Measurements from ENCODE around the gene NUPR1. TPM values are rescaled to one million over a fixed set of nuclear protein-coding genes. Genes with fewer than 3 reads are reported as not detected.

Gene NUPR1
- total and polyA plus RNA-seq, 8 donors = 4.2 to 251 (median 74.9) TPM

DNA sequence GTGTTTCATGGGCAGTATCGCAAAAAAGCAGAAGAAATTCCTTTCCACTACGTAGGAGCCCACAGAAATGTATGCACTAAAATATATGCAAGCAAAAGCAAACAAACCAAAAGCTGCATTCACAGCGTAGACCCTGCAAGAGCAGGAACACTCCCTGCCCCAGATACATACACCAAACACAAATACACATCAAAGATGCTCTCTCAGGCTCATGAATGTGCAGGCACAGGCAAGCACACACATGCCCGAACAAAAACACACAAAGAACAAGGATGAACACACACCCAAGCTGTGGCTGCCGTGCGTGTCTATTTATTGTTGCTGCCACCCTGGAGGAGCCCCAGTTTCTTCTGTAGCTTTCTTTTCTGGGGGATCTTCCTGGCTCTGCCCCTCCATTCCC lies 1.7 kb downstream of the NUPR1 start:
- peaks cover 0 to 34% (median 13%) of the 10 kb centered on the region in 4 donors for H3K36me3 ChIP-seq
- H3K27me3 ChIP-seq = no peaks in the 10 kb centered on the region
- TF ChIP-seq, protein P1, sequence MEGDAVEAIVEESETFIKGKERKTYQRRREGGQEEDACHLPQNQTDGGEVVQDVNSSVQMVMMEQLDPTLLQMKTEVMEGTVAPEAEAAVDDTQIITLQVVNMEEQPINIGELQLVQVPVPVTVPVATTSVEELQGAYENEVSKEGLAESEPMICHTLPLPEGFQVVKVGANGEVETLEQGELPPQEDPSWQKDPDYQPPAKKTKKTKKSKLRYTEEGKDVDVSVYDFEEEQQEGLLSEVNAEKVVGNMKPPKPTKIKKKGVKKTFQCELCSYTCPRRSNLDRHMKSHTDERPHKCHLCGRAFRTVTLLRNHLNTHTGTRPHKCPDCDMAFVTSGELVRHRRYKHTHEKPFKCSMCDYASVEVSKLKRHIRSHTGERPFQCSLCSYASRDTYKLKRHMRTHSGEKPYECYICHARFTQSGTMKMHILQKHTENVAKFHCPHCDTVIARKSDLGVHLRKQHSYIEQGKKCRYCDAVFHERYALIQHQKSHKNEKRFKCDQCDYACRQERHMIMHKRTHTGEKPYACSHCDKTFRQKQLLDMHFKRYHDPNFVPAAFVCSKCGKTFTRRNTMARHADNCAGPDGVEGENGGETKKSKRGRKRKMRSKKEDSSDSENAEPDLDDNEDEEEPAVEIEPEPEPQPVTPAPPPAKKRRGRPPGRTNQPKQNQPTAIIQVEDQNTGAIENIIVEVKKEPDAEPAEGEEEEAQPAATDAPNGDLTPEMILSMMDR (IDR thresholded peaks at IDR 0.05) = no peak
- TF ChIP-seq POLR2AphosphoS5 (IDR thresholded peaks at IDR 0.05) (no peak), POLR2A (IDR thresholded peaks at IDR 0.05) (no peak), EP300 (IDR thresholded peaks at IDR 0.05) (no peak)
- peaks cover 37 to 85% (median 60%) of the 10 kb centered on the region in 4 donors for H3K4me1 ChIP-seq
- intact Hi-C loops (cut with DNase I; ENCODE audit: low total_unique reads) = no loop called here
- DNase-seq = no peak
- H3K4me3 ChIP-seq = peak overlapping the region; percentile 45 to 71 (median 52)
- no peaks in the 10 kb centered on the region for H3K9me3 ChIP-seq
- peak overlapping the region; percentile 22 to 95 (median 92) for H3K27ac ChIP-seq
- WGBS, 5 donors = 35 to 66% (median 61%) methylated on average over 6 of the region's 6 CpGs

DNA sequence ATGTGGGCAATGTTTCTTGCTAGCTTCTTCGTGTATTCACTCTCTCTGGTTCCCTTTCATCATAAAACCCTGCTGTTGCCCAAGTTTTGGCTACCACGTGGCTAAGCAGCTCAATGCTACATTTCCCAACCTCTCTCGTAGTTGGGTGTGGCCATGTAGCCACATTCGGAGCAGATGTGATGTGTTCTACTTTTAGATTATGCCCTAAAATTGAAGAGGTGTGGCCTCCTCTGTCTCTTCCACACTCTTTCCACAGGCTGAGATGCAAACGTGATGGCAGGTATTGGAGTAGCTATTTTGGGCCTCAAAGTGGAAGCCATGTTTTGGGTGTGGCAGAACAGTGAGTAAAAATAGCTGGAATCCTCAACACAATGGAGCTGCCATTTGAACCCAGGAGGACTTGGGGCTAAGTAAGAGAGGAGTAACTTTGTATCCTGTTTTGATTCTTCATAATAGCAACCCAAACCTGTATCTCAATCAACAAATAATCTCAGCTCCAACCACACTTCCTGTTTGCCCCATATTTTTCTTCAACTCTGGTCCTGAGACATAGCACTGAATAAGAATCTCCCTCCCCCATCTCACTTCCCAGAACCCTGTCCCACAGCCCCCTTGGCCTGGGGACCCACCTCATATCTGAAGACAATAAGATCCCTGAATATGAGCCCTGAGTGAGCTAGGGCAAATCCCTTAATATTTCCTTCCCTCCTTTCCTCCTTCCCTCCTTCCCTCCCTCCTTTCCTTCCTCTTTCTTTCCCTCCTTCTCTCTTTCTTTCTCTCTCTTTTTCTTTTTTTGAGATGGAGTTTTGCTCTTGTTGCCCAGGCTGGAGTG lies 4.0 kb downstream of the NUPR1 start:
- Histone ChIP-seq H3K4me1 (peaks cover 39 to 80% (median 58%) of the 10 kb centered on the region in 4 donors), H3K4me3 (no peak overlapping the region), H3K27ac (peak overlapping the region in 4 of 5 donors; percentile 25 to 93 (median 76)), H3K36me3 (peaks cover 0 to 34% (median 13%) of the 10 kb centered on the region in 4 donors), H3K27me3 (no peaks in the 10 kb centered on the region), H3K9me3 (no peaks in the 10 kb centered on the region)
- 52 to 77% (median 71%) methylated on average over 5 of the region's 5 CpGs for WGBS, 5 donors
- peak in 1 of 2 donors; percentile 47 for DNase-seq
- intact Hi-C loops (cut with DNase I; ENCODE audit: low total_unique reads) = no loop called here
- TF ChIP-seq POLR2A (IDR thresholded peaks at IDR 0.05) (no peak), POLR2AphosphoS5 (IDR thresholded peaks at IDR 0.05) (peak; percentile 17 to 40 (median 24))

DNA sequence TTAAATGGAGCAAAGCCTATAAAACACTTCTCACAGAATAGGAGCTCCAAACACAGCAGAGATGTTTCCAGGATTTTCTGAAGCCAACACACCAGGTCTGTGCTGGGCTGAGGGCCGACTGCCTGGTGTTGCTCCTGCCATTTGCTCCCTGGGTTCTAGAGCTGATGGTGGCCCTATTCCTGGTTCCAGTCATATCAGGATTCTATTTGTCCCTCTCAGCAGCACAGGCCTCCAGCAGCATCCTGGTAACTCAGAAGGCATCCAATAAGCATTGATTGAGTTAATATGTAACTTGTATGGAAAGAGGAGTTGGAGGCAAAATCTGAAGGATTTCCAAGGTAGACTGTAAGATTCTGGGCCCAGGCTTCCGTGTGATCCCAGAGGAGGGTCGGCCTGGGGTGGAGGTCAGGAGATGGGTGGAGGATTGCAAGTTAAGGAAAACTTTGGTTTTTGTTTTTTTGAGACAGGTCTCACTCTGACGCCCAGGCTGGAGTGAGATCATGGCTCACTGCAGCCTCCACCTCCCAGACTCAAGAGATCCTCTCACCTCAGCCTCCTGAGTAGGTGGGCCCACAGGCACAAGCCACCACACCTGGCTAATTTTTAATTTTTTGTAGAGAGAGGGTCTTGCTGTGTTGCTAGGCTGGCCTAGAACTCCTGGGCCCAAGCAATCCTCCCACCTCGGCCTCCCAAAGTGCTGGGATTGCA lies 5.7 kb downstream of the NUPR1 start:
- intact Hi-C loops (cut with DNase I; ENCODE audit: low total_unique reads) = no loop called here
- H3K4me1 ChIP-seq = peaks cover 32 to 74% (median 52%) of the 10 kb centered on the region in 4 donors
- DNase-seq = no peak
- peak overlapping the region; percentile 71 to 93 (median 78) for H3K27ac ChIP-seq
- H3K4me3 ChIP-seq = no peak overlapping the region
- H3K9me3 ChIP-seq = no peaks in the 10 kb centered on the region
- WGBS, 5 donors = 68 to 84% (median 74%) methylated on average over 5 of the region's 5 CpGs
- TF ChIP-seq POLR2AphosphoS5 (IDR thresholded peaks at IDR 0.05) = no peak
- TF ChIP-seq, protein P1 (IDR thresholded peaks at IDR 0.05) = no peak
- no peak for TF ChIP-seq POLR2A (IDR thresholded peaks at IDR 0.05)
- TF ChIP-seq EP300 (IDR thresholded peaks at IDR 0.05) = no peak
- H3K27me3 ChIP-seq = no peaks in the 10 kb centered on the region
- H3K36me3 ChIP-seq = peaks cover 0 to 34% (median 13%) of the 10 kb centered on the region in 4 donors

DNA sequence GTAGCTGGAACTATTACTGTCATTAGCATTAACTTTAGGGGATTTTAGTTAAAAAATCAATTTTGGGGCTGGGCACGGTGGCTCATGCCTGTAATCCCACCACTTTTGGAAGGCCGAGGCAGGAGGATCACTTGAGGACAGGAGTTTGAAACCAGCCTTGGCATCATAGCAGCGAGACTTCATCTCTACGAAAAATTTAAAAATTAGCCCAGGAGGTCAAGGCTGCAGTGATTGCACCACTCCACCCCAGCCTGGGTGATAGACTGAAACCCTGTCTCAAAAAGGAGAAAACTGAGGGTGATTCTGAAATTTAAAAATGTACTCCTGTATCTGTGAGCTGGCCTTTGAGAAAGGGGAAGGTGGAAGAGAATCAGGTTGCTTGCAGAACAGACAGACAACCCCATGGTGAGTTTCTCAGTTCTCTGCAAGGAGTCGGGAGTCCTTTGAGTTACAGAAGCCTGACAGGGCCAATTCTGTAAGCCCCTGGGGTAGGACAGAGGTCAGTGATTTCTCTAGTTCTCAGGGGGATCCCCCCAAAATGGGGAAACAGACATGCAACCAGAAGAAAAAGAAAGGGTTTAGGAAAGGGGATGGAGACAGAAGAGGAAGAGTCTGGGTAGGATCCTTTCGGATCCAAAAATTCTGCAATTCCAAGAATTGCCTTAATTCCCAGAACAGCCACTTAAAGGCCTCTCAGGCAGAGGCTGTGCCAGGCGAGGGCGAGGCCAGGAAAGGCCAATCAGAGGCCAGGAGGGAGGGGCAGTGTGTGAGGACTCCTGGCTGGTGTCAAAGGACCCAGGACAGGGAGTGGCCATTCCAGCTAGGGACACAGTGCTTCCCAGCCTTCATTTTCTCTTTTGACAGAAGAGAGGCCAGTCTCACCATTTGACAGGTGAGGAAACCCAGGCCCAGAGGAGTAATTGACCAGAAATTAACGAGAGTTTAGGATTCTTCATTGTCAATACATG lies 6.7 kb downstream of the NUPR1 start:
- peak overlapping the region; percentile 43 to 93 (median 76) for H3K27ac ChIP-seq
- peaks cover 0 to 31% (median 13%) of the 10 kb centered on the region in 4 donors for H3K36me3 ChIP-seq
- intact Hi-C loops (cut with DNase I; ENCODE audit: low total_unique reads) = no loop called here
- H3K27me3 ChIP-seq = no peaks in the 10 kb centered on the region
- no peak overlapping the region for H3K4me3 ChIP-seq
- no peaks in the 10 kb centered on the region for H3K9me3 ChIP-seq
- TF ChIP-seq POLR2A (IDR thresholded peaks at IDR 0.05) (no peak), POLR2AphosphoS5 (IDR thresholded peaks at IDR 0.05) (peak; percentile 48 to 77 (median 71)), EP300 (IDR thresholded peaks at IDR 0.05) (no peak)
- TF ChIP-seq, protein P1 (IDR thresholded peaks at IDR 0.05) = no peak
- 50 to 69% (median 62%) methylated on average over 9 of the region's 9 CpGs for WGBS, 5 donors
- peaks cover 28 to 73% (median 47%) of the 10 kb centered on the region in 4 donors for H3K4me1 ChIP-seq
- DNase-seq = peak; percentile 64 to 90

All from stomach (tissue), 9 donors.